Raji (cell line): ENCODE data around the gene MT1E.

Experiments
- POLR2A ChIP-seq: IDR thresholded peaks from 2 replicates; pipeline ENCODE4 v1.6.1; 2011; ENCODE audit warnings: low read depth, low read length, control low read depth; ENCODE audit not compliant: insufficient read depth

MT1E gene

GRCh38 chr16:56647641-56648431 is 22.3 kb downstream of the MT1E start:
- TF ChIP-seq POLR2A: no peak

GRCh38 chr16:56649271-56649670 is 23.7 kb downstream of the MT1E start:
- no peak for TF ChIP-seq POLR2A

- TF ChIP-seq POLR2A: no peak
Observed at GRCh38 chr16:56649820-56650219, 24.2 kb downstream of the MT1E start.

GRCh38 chr16:56651586-56651985 is 26.0 kb downstream of the MT1E start, which contains the start of gene MT1B:
MT1B (plus strand) TSS chr16:56651886; CDS start chr16:56651954, 68 bp downstream.
- TF ChIP-seq POLR2A: no peak

GRCh38 chr16:56652600-56652999 is 27.0 kb downstream of the MT1E start:
- no peak for TF ChIP-seq POLR2A

- TF ChIP-seq POLR2A: no peak
Observed at GRCh38 chr16:56653218-56653617, 27.6 kb downstream of the MT1E start.

GRCh38 chr16:56657555-56658326 is 32.2 kb downstream of the MT1E start, which contains the start of gene MT1F:
MT1F (plus strand) TSS chr16:56657959; CDS start chr16:56658059, 100 bp downstream.
- TF ChIP-seq POLR2A: no peak

GRCh38 chr16:56658327-56658875 is 32.8 kb downstream of the MT1E start:
- TF ChIP-seq POLR2A: no peak

GRCh38 chr16:56662357-56663354 is 37.1 kb downstream of the MT1E start:
- no peak for TF ChIP-seq POLR2A

- no peak for TF ChIP-seq POLR2A
Observed at GRCh38 chr16:56664506-56664905, 38.9 kb downstream of the MT1E start.

- no peak for TF ChIP-seq POLR2A
Observed at GRCh38 chr16:56667581-56668571, 42.3 kb downstream of the MT1E start, which contains the start of gene MT1G. MT1G (minus strand) TSS chr16:56668065; CDS start chr16:56667993, 72 bp downstream.

- TF ChIP-seq POLR2A: no peak
Observed at GRCh38 chr16:56669005-56669839, 43.6 kb downstream of the MT1E start, which contains the start of gene MT1H. MT1H (plus strand) TSS chr16:56669814; CDS start chr16:56669885, 71 bp downstream.

GRCh38 chr16:56669840-56670619 is 44.4 kb downstream of the MT1E start:
- no peak for TF ChIP-seq POLR2A
